Lower leg skin (tissue), 4 donors: ENCODE results near the gene ABCA10. TPM values are rescaled to one million over a fixed set of nuclear protein-coding genes. Genes with fewer than 3 reads are reported as not detected.

Experiments used
- DNase-seq, 2 donors: peaks; one replicate each; pipeline ENCODE4 v3.0.0-alpha.2; 2019; ENCODE audit warnings: low spot score in 2 of 2
- H3K4me3 ChIP-seq: fragments of 200-600 bp; sonication (generic); 2 replicates; pipeline ENCODE4 v1.5.1; 2017; ENCODE audit warnings: mild to moderate bottlenecking, low read depth; ENCODE audit not compliant: poor library complexity, severe bottlenecking
- POLR2A ChIP-seq, 2 donors: fragments of 450-650 bp; IDR thresholded peaks; one replicate each; pipeline ENCODE4 v1.6.1; 2016 to 2017; ENCODE audit warnings: antibody characterized with exemption in 2 of 2, mild to moderate bottlenecking in 1 of 2, moderate library complexity in 1 of 2
- WGBS, 2 donors: methylation state at CpG; one replicate each; pipeline ENCODE4 v1.1.5; 2018; 5-methylcytosine and 5-hydroxymethylcytosine counted together
- intact Hi-C: fragments of 100-400 bp; cut with DNase I; formaldehyde crosslinking; loops from one replicate; pipeline ENCODE4 v1.15.0; 2023; ENCODE audit warnings: low total_unique reads
- total RNA-seq, 4 donors: library from RNA; depleted of rRNA; stranded (reverse); fragments of >200 nt; gene quantifications; one replicate each; pipeline ENCODE4 v1.1.0, GENCODE V29; 2016
- TF ChIP-seq, protein P1 (sequence below), 3 donors: fragments of 450-650 bp; IDR thresholded peaks; one replicate each; pipeline ENCODE4 v1.5.1; 2016; ENCODE audit warnings: antibody characterized with exemption in 3 of 3, mild to moderate bottlenecking in 3 of 3, moderate library complexity in 2 of 3

ABCA10 gene
- total RNA-seq, 4 donors from 2014 or later, result 1.9 to 8.9 (median 3.6) TPM

- no peak for TF ChIP-seq POLR2A (IDR thresholded peaks at IDR 0.05)
- TF ChIP-seq, protein P1, sequence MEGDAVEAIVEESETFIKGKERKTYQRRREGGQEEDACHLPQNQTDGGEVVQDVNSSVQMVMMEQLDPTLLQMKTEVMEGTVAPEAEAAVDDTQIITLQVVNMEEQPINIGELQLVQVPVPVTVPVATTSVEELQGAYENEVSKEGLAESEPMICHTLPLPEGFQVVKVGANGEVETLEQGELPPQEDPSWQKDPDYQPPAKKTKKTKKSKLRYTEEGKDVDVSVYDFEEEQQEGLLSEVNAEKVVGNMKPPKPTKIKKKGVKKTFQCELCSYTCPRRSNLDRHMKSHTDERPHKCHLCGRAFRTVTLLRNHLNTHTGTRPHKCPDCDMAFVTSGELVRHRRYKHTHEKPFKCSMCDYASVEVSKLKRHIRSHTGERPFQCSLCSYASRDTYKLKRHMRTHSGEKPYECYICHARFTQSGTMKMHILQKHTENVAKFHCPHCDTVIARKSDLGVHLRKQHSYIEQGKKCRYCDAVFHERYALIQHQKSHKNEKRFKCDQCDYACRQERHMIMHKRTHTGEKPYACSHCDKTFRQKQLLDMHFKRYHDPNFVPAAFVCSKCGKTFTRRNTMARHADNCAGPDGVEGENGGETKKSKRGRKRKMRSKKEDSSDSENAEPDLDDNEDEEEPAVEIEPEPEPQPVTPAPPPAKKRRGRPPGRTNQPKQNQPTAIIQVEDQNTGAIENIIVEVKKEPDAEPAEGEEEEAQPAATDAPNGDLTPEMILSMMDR (IDR thresholded peaks at IDR 0.05), result no peak
- no peak overlapping the region for H3K4me3 ChIP-seq
- 82 to 89% methylated on average over 5 of the region's 5 CpGs for WGBS, 2 donors
- intact Hi-C loops, result no loop called here
- no peak for DNase-seq
Measured at GRCh38 chr17:69268543-69269014, 40.0 kb upstream of the ABCA10 start.

GRCh38 chr17:69267219-69267618 lies 38.6 kb upstream of the ABCA10 start:
- DNase-seq, result no peak
- TF ChIP-seq, protein P1 (IDR thresholded peaks at IDR 0.05), result no peak
- TF ChIP-seq POLR2A (IDR thresholded peaks at IDR 0.05), result no peak
- 73 to 95% methylated on average over 3 of the region's 3 CpGs for WGBS, 2 donors
- H3K4me3 ChIP-seq, result no peak overlapping the region
- intact Hi-C loops, result no loop called here

GRCh38 chr17:69265873-69266272 lies 37.2 kb upstream of the ABCA10 start:
- TF ChIP-seq, protein P1 (IDR thresholded peaks at IDR 0.05), result no peak
- 92 to 93% methylated on average over 1 of the region's 1 CpG for WGBS, 2 donors
- no peak for DNase-seq
- intact Hi-C loops, result no loop called here
- no peak overlapping the region for H3K4me3 ChIP-seq

DNA sequence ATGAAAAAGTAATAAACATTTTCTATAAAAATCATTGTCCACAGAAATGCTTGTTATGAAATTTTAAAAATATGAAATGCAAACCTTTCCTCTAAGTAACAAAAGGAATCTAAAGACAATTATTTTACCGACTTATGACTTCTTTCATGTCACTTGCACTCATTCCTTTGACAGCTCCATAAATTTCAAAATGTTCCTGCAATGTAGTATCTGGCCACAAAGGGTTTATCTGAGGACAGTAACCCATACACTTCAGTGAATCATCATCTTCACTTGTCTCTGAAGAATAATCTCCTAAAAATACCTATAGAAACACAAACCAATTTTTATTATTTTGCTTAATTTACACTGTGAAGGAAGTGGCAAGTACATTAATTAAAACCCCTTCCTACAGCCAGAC lies 25.6 kb upstream of the ABCA10 start:
- no peak for TF ChIP-seq POLR2A (IDR thresholded peaks at IDR 0.05)
- TF ChIP-seq, protein P1 (IDR thresholded peaks at IDR 0.05), result no peak
- H3K4me3 ChIP-seq, result no peak overlapping the region
- no peak for DNase-seq
- intact Hi-C loops, result no loop called here
- 53 to 63% methylated on average over 1 of the region's 1 CpG for WGBS, 2 donors

- H3K4me3 ChIP-seq, result no peak overlapping the region
- DNase-seq, result no peak
- TF ChIP-seq POLR2A (IDR thresholded peaks at IDR 0.05), result no peak
- TF ChIP-seq, protein P1 (IDR thresholded peaks at IDR 0.05), result no peak
- 90 to 92% methylated on average over 4 of the region's 4 CpGs for WGBS, 2 donors
- intact Hi-C loops, result no loop called here
Measured at GRCh38 chr17:69250641-69251040, 22.0 kb upstream of the ABCA10 start.

DNA sequence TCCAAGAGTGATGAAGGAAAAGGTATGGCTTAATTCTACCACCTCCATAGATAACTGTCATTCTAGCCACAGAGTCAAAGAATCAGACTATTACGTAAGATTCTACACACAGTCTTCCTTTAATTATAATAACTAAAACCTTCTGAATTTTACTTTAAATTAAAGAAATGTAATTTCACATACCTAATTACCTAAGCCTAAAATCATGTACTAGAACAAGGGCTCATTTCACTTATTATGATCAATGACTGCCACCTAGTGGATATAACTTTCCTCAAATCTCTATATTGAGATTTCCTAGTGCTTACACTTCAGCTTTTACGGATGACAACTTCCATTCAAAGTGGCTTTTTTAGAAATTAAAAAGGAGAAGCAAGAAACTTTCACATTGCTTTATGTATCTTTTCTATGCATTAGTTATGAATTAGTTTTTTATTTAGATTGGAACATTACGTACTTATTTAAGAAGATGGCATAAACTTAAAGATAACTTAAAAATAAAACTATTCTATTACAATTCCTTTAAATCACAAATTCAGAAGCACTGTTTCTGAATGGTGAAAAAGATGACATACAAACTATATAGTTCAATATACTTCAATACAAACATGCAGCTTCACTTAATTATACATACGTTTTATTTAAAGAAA lies 18.2 kb upstream of the ABCA10 start:
- TF ChIP-seq POLR2A (IDR thresholded peaks at IDR 0.05), result no peak
- TF ChIP-seq, protein P1 (IDR thresholded peaks at IDR 0.05), result no peak
- no peak overlapping the region for H3K4me3 ChIP-seq
- DNase-seq, result no peak
- 63 to 65% methylated on average over 4 of the region's 4 CpGs for WGBS, 2 donors
- intact Hi-C loops, result no loop called here
